IMR-90 (cell line): ENCODE measurements around the gene CNNM3. TPM values are rescaled to one million over a fixed set of nuclear protein-coding genes. Genes with fewer than 3 reads are reported as not detected.

Source experiments
- ATAC-seq: fragments of 200-7000 bp; cut with Tn5 transposase; 2 replicates; pipeline ENCODE4 v1.9.1; 2020; ENCODE audit warnings: low read depth, mild to moderate bottlenecking, moderate library complexity
- BruUV-seq: library from RNA; stranded (reverse); fragments of 400-500 nt; replicated peaks from 2 replicates; lab custom pipeline; 2021; lab: Mats Ljungman, UMichigan
- CTCF ChIA-PET: fragments of 300-600 bp; formaldehyde crosslinking; extraction: SDS; loops from one replicate; lab custom pipeline; 2021; ENCODE audit warnings: antibody characterized with exemption; lab: Yijun Ruan, JAX
- POLR2A ChIA-PET: fragments of 300-600 bp; sonication (Branson Sonifier 250); formaldehyde crosslinking; loops from one replicate; lab custom pipeline; 2022; ENCODE audit warnings: antibody characterized with exemption; ENCODE audit not compliant: unreplicated experiment; lab: Charles Lee
- DNase-seq: peaks from one replicate; pipeline ENCODE4 v3.0.0; 2013
- H2AFZ ChIP-seq: replicated peaks from 2 replicates; pipeline ENCODE3; 2013; ENCODE audit warnings: low read length, mild to moderate bottlenecking; ENCODE audit not compliant: poor library complexity
- H2AK5ac ChIP-seq: 2 replicates; pipeline ENCODE4 v1.6.1; 2013; ENCODE audit warnings: low read depth, low read length, inconsistent platforms
- H2AK9ac ChIP-seq: replicated peaks from 2 replicates; pipeline ENCODE3; 2013; ENCODE audit warnings: mild to moderate bottlenecking, low read depth, low read length, moderate library complexity; ENCODE audit not compliant: poor library complexity
- H2BK120ac ChIP-seq: 2 replicates; pipeline ENCODE4 v1.6.1; 2013; ENCODE audit warnings: low read depth, low read length, inconsistent platforms
- H2BK15ac ChIP-seq: 3 replicates; pipeline ENCODE4 v1.6.1; 2013; ENCODE audit warnings: low read depth, low read length, inconsistent platforms
- H2BK20ac ChIP-seq: 2 replicates; pipeline ENCODE4 v1.6.1; 2013; ENCODE audit warnings: low read depth, mild to moderate bottlenecking, inconsistent platforms, low read length, moderate library complexity
- H2BK5ac ChIP-seq: 2 replicates; pipeline ENCODE4 v1.6.1; 2013; ENCODE audit warnings: mild to moderate bottlenecking, low read depth, low read length, inconsistent platforms; ENCODE audit not compliant: poor library complexity, severe bottlenecking
- H3K14ac ChIP-seq: replicated peaks from 2 replicates; pipeline ENCODE4 v1.6.1; 2013; ENCODE audit warnings: low read depth, low read length, inconsistent platforms
- H3K18ac ChIP-seq: 2 replicates; pipeline ENCODE4 v1.6.1; 2013; ENCODE audit warnings: low read depth, low read length, control low read depth
- H3K23ac ChIP-seq: 2 replicates; pipeline ENCODE4 v1.6.1; 2013; ENCODE audit warnings: low read depth, low read length, inconsistent platforms
- H3K27ac ChIP-seq: 2 replicates; pipeline ENCODE4 v1.5.1; 2013; ENCODE audit warnings: mild to moderate bottlenecking, control low read depth, low read length; ENCODE audit not compliant: insufficient read depth
- H3K27me3 ChIP-seq: 2 replicates; pipeline ENCODE4 v1.6.1; 2013; ENCODE audit warnings: low read length; ENCODE audit not compliant: control insufficient read depth, insufficient read depth
- H3K36me3 ChIP-seq: 2 replicates; pipeline ENCODE4 v1.6.1; 2013; ENCODE audit warnings: low read length, mixed read lengths; ENCODE audit not compliant: control insufficient read depth, insufficient read depth
- H3K4ac ChIP-seq: 2 replicates; pipeline ENCODE4 v1.6.1; 2013; ENCODE audit warnings: low read depth, low read length, inconsistent platforms
- H3K4me1 ChIP-seq: 2 replicates; pipeline ENCODE4 v1.6.1; 2013; ENCODE audit warnings: low read length, mixed read lengths; ENCODE audit not compliant: control insufficient read depth, insufficient read depth
- H3K4me2 ChIP-seq: 2 replicates; pipeline ENCODE4 v1.6.1; 2013; ENCODE audit warnings: low read depth, mild to moderate bottlenecking, control low read depth, low read length, moderate library complexity
- H3K4me3 ChIP-seq: 2 replicates; pipeline ENCODE4 v1.5.1; 2013; ENCODE audit warnings: low read depth, mild to moderate bottlenecking, control low read depth, low read length, moderate library complexity; ENCODE audit not compliant: insufficient read depth
- H3K56ac ChIP-seq: 2 replicates; pipeline ENCODE4 v1.6.1; 2013; ENCODE audit warnings: low read length, inconsistent platforms; ENCODE audit not compliant: insufficient read depth; ENCODE audit errors: extremely low read depth
- H3K79me1 ChIP-seq, 2 experiments: 2 replicates each; pipeline ENCODE4 v1.6.1; 2013; ENCODE audit warnings: low read length in 2 of 2, inconsistent platforms in 1 of 2, low read depth in 1 of 2
- H3K9ac ChIP-seq: 2 replicates; pipeline ENCODE4 v1.6.1; 2013; ENCODE audit warnings: low read depth, low read length, control low read depth
- H3K9me1 ChIP-seq: 2 replicates; pipeline ENCODE4 v1.6.1; 2013; ENCODE audit warnings: low read length, inconsistent platforms; ENCODE audit not compliant: insufficient read depth
- H3K9me3 ChIP-seq: 2 replicates; pipeline ENCODE4 v1.6.1; 2013; ENCODE audit warnings: low read length; ENCODE audit not compliant: control insufficient read depth, insufficient read depth
- H4K20me1 ChIP-seq: 2 replicates; pipeline ENCODE4 v1.6.1; 2013; ENCODE audit warnings: low read length, inconsistent platforms; ENCODE audit not compliant: insufficient read depth
- H4K5ac ChIP-seq: 2 replicates; pipeline ENCODE4 v1.6.1; 2013; ENCODE audit warnings: mild to moderate bottlenecking, low read depth, low read length, control low read depth
- H4K8ac ChIP-seq, 2 experiments: 2 replicates each; pipeline ENCODE4 v1.6.1; 2013; ENCODE audit warnings: low read depth in 2 of 2, low read length in 2 of 2, control low read depth in 1 of 2, inconsistent platforms in 1 of 2
- H4K91ac ChIP-seq: 2 replicates; pipeline ENCODE4 v1.6.1; 2013; ENCODE audit warnings: low read depth, low read length, inconsistent platforms; ENCODE audit not compliant: insufficient read depth
- CEBPB ChIP-seq: IDR thresholded peaks from 2 replicates; pipeline ENCODE4 v1.6.1; 2012; ENCODE audit warnings: low read depth, low read length, improper control_type of control experiment
- MXI1 ChIP-seq: IDR thresholded peaks from 2 replicates; pipeline ENCODE4 v1.6.1; 2012; ENCODE audit warnings: low read depth, mild to moderate bottlenecking, low read length, moderate library complexity, borderline replicate concordance
- WGBS, 2 experiments: methylation state at CpG; one replicate each; pipeline versions ENCODE4 v1.1.5 to v1.1.7; 2013; ENCODE audit warnings: missing lambda C conversion rate in 2 of 2; ENCODE audit not compliant: insufficient read length in 1 of 2; ENCODE audit errors: extremely low coverage in 2 of 2; 5-methylcytosine and 5-hydroxymethylcytosine counted together
- dilution Hi-C: fragments of 300-500 bp; cut with HindIII; formaldehyde crosslinking; loops from one replicate; pipeline ENCODE4 v1.14.3; 2018; ENCODE audit warnings: low sequenced_read_pairs; ENCODE audit not compliant: unreplicated experiment
- in situ Hi-C: fragments of 300-500 bp; cut with MboI; formaldehyde crosslinking; loops from 3 replicates; pipeline ENCODE4 v1.14.3; 2019; ENCODE audit warnings: low sequenced_read_pairs, inconsistent platforms, mixed read lengths
- intact Hi-C: fragments of 100-400 bp; cut with micrococcal nuclease; formaldehyde crosslinking; loops from 2 replicates; pipeline ENCODE4 v1.10.0; 2022
- polyA plus RNA-seq, 3 experiments: library from polyadenylated mRNA; depleted of rRNA; stranded (reverse); fragments of >200 nt; gene quantifications; 2 replicates each; pipeline ENCODE4 v1.2.3, GENCODE V29; 2012; ENCODE audit warnings: low replicate concordance in 1 of 3
- total RNA-seq: library from RNA; depleted of rRNA; stranded (reverse); fragments of >200 nt; gene quantifications from 2 replicates; pipeline ENCODE4 v1.2.3, GENCODE V29; 2012

CNNM3 gene
- total and polyA plus RNA-seq, 2 of the 4 experiments (the other 2 are of a cell fraction), result 2.3 to 6.1 TPM

GRCh38 chr2:96811917-96812316 lies 4.2 kb upstream of the CNNM3 start:
- Histone ChIP-seq H3K4me1 (peaks cover 7% of the 10 kb centered on the region), H3K14ac (no peak overlapping the region), H2AK9ac (no peak overlapping the region), H4K5ac (no peak overlapping the region), H3K56ac (no peak overlapping the region), H3K9me3 (no peaks in the 10 kb centered on the region), H3K79me1 (no peaks in the 10 kb centered on the region), H3K36me3 (0 out of 2 replicates have a peak, but pooled peaks cover 1% of the 10 kb centered on the region), H3K9ac (no peak overlapping the region), H2AFZ (no peak overlapping the region), H3K23ac (no peak overlapping the region), H3K27ac (no peak overlapping the region), H3K4ac (no peak overlapping the region), H4K91ac (no peak overlapping the region), H2BK20ac (no peak overlapping the region), H3K18ac (no peak overlapping the region), H3K9me1 (peaks cover 4% of the 10 kb centered on the region; the same call in 1 of the 2 replicates), H2BK5ac (no peak overlapping the region), H4K20me1 (no peaks in the 10 kb centered on the region; the same call in 1 of the 2 replicates), H2BK15ac (no peak overlapping the region), H3K4me2 (no peak overlapping the region; the same call in 1 of the 2 replicates), H3K27me3 (no peaks in the 10 kb centered on the region), H4K8ac (no peak overlapping the region), H3K4me3 (no peak overlapping the region), H2AK5ac (no peak overlapping the region), H2BK120ac (no peak overlapping the region)
- CTCF ChIA-PET, result no interaction called here
- in situ Hi-C loops, result no loop called here
- DNase-seq (peak; percentile 77), ATAC-seq (no peak)
- POLR2A ChIA-PET, result no interaction called here
- dilution Hi-C loops, result no loop called here
- TF ChIP-seq MXI1, result no peak
- TF ChIP-seq CEBPB, result no peak
- BruUV-seq, result no TSS peak
- intact Hi-C loops, result no loop called here
- no CpG with 5 or more reads among the region's 3 CpGs for WGBS, 2 experiments
